Measurements from ENCODE around the gene ZFPL1. TPM values are rescaled to one million over a fixed set of nuclear protein-coding genes. Genes with fewer than 3 reads are reported as not detected.

Gene ZFPL1
- total and polyA plus RNA-seq, 8 donors = 24.9 to 36.4 (median 28.9) TPM

GRCh38 chr11:65121447-65121864 lies 37.4 kb downstream of the ZFPL1 start:
- Histone ChIP-seq H3K9me3 (no peaks in the 10 kb centered on the region), H3K27me3 (no peaks in the 10 kb centered on the region), H3K4me3 (peak overlapping the region; percentile 91 to 99), H3K27ac (peak overlapping the region; percentile 89 to 96), H3K4me1 (peaks cover 11 to 63% of the 10 kb centered on the region in 2 donors), H3K36me3 (peaks cover 0 to 58% of the 10 kb centered on the region in 2 donors)
- TF ChIP-seq, protein P1, sequence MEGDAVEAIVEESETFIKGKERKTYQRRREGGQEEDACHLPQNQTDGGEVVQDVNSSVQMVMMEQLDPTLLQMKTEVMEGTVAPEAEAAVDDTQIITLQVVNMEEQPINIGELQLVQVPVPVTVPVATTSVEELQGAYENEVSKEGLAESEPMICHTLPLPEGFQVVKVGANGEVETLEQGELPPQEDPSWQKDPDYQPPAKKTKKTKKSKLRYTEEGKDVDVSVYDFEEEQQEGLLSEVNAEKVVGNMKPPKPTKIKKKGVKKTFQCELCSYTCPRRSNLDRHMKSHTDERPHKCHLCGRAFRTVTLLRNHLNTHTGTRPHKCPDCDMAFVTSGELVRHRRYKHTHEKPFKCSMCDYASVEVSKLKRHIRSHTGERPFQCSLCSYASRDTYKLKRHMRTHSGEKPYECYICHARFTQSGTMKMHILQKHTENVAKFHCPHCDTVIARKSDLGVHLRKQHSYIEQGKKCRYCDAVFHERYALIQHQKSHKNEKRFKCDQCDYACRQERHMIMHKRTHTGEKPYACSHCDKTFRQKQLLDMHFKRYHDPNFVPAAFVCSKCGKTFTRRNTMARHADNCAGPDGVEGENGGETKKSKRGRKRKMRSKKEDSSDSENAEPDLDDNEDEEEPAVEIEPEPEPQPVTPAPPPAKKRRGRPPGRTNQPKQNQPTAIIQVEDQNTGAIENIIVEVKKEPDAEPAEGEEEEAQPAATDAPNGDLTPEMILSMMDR (IDR thresholded peaks at IDR 0.05) = no peak
- DNase-seq (no peak), ATAC-seq (no peak)
- intact Hi-C loops (cut with DNase I) = no loop called here

DNA sequence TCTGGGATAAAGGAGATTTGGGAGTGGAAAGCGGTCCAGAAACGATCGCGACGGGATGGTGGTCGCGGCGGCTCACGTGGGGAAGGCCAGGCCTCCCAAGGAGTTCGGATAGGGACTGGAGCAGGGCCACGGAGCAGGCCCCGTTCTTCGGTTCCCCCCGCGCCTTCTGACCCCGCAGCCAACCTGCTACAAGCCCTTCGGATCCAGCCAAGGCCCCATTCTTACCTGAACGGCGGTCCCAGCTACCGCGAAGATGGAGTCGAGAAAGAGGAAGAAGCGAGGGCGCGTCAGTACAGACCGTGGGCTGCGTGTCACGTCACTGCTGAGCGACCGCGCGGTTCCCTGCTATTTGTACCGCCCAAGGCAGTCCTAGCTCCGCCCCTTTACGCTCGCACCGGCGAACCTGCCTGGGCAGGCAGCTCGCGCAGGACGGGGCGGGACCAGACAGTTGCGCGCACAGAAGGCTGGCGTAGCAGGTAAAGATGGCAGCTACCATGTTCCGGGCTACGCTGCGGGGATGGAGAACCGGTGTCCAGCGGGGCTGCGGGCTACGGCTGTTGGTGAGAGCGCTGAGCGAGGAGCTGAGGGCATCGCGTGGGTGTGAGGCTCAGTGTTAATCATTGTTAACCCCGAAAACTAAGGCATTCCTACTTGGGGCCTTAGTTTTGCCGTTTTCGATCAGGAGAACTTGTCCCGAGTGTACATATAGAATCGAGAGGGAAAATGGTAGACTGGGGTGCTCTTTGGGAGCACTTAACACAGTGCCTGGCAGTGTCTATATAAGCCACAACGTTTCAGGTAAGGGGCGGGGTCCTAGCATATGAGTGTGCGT lies 38.1 kb downstream of the ZFPL1 start, which contains the start of the genes FAU and MRPL49:
Gene FAU (minus strand): TSS at position 270 of the 832 bp plus-strand sequence. CDS start 321 bp downstream, outside the sequence.
Gene MRPL49 (plus strand): TSS at position 457 of the 832 bp plus-strand sequence. CDS start 26 bp downstream, at position 483.
- TF ChIP-seq, protein P1 (IDR thresholded peaks at IDR 0.05) = no peak
- Histone ChIP-seq H3K9me3 (no peaks in the 10 kb centered on the region), H3K27me3 (no peaks in the 10 kb centered on the region), H3K36me3 (peaks cover 0 to 64% of the 10 kb centered on the region in 2 donors), H3K4me3 (peak within 1 kb of the TSS; percentile 91 to 99), H3K4me1 (peaks cover 6 to 56% of the 10 kb centered on the region in 2 donors), H3K27ac (peak within 1 kb of the TSS; percentile 89 to 96)
- intact Hi-C loops (cut with DNase I) = no loop called here
- peak; percentile 94 to 100 (median 99) for DNase-seq
- peak; percentile 87 for ATAC-seq

- no peaks in the 10 kb centered on the region for H3K9me3 ChIP-seq
- TF ChIP-seq, protein P1 (IDR thresholded peaks at IDR 0.05) = no peak
- ATAC-seq (no peak), DNase-seq (no peak)
- H3K36me3 ChIP-seq = peaks cover 0 to 71% of the 10 kb centered on the region in 2 donors
- H3K4me3 ChIP-seq = no peak overlapping the region
- intact Hi-C loops (cut with DNase I) = no loop called here
- no peak overlapping the region for H3K27ac ChIP-seq
- H3K27me3 ChIP-seq = no peaks in the 10 kb centered on the region
- peaks cover 6 to 44% of the 10 kb centered on the region in 2 donors for H3K4me1 ChIP-seq
Measured at GRCh38 chr11:65124480-65125196, 40.6 kb downstream of the ZFPL1 start.

DNA sequence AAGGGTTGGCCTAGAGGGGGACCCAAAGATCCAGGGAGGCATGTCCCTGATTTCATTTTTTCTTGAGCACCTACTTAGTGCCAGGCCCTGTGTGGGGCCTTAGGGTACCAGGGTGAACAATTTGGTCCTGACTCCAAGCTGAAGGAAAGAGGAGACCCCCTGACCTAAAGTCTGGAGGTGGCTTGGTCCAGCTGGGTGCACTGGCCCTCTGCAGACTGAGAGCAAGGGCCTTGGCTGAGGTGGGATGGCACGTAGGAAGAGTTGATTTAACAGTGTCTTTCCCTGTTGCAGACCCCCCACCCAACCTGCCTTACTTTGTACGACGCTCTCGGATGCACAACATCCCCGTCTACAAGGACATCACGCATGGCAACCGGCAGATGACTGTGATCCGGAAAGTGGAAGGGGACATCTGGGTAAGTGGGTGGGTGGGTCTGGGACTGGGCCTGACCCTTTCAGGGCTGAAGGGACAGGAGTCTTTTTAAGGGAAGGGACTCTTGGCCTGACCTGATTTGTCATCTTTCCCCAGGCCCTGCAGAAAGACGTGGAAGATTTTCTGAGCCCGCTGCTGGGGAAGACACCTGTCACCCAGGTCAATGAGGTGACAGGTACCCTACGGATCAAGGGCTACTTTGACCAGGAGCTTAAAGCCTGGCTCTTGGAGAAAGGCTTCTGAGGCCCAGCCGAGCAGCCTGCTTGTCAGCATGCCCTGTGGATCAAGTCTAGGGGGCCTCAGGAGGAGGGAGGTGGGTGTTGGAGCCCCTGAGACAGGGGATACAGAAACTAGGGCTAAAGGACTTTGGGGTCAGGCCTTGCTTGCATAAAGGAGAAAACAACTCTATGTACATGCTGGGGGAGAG lies 41.4 kb downstream of the ZFPL1 start:
- H3K27me3 ChIP-seq = no peaks in the 10 kb centered on the region
- peaks cover 6 to 37% of the 10 kb centered on the region in 2 donors for H3K4me1 ChIP-seq
- DNase-seq (no peak), ATAC-seq (no peak)
- TF ChIP-seq, protein P1 (IDR thresholded peaks at IDR 0.05) = no peak
- no peak overlapping the region for H3K4me3 ChIP-seq
- no peak overlapping the region for H3K27ac ChIP-seq
- H3K9me3 ChIP-seq = no peaks in the 10 kb centered on the region
- peaks cover 0 to 71% of the 10 kb centered on the region in 2 donors for H3K36me3 ChIP-seq
- intact Hi-C loops (cut with DNase I) = no loop called here
